Left ventricle myocardium superior (tissue), 1 donor: ENCODE measurements around the gene LAMC1. TPM values are rescaled to one million over a fixed set of nuclear protein-coding genes. Genes with fewer than 3 reads are reported as not detected.
A peak's percentile ranks its signal among the peaks of the same experiment; 100 is the strongest.

Experiments
- ATAC-seq: fragments of 200-7000 bp; cut with Tn5 transposase; one replicate; pipeline ENCODE4 v1.9.1; 2020; ENCODE audit warnings: mild to moderate bottlenecking, moderate library complexity
- DNase-seq: peaks from one replicate; pipeline ENCODE4 v3.0.0-alpha.2; 2020
- intact Hi-C: fragments of 100-400 bp; cut with micrococcal nuclease; formaldehyde crosslinking; loops from one replicate; pipeline ENCODE4 v1.11.0; 2022
- total RNA-seq: library from RNA; stranded (reverse); fragmentation: NEBNext Ultra II Directional; extraction: Animal tissue kit (Norgen Biotek cat#: 25700); gene quantifications from one replicate; pipeline ENCODE4 v1.2.1, GENCODE V29; 2021
- donor health status: DM: no; HTN: yes; CAD: no; lungs with severe emphysema.

The LAMC1 gene
- total RNA-seq, 1 donor from 2014 or later: 98.7 TPM

DNA sequence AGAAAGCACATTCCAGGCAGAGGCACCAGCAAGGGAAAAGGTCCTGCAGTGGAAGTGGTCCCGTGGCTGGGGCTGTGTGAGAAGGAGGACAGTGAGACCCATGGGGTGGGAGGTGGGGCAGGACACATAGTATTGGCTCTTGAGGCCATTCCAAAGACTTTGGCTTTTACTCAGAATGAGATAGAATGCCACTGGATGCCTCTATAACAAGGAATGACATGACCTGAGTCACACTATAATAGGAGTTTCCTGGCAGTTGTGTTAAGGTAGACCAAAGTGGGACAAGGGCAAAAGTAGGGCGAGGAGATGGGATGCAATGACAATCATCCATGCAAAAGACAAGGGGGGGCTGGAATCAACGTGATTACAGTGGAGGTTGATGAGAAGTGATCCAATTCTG, 138.2 kb downstream of the LAMC1 start:
- ATAC-seq: no peak
- no peak for DNase-seq
- intact Hi-C loops: no loop called here

DNA sequence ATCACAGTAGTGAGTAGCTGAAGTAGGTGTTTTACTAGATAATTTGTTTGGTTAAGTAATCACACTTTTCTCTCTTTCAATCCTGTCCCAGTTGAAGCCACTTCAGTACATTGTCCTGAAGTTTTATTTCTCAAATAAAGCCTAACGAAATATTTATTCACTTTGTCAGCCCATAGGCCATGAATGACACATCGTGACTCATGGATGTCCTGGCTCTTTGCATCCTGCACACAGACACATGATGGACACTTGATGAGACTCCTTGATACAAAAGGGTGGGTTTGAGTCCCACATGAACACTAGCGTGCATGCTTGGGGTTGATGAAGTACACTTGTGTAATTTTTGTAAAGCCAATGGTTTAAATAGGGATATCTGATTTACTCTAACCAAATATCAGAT, 140.1 kb downstream of the LAMC1 start:
- intact Hi-C loops: no loop called here
- ATAC-seq (no peak), DNase-seq (no peak)

DNA sequence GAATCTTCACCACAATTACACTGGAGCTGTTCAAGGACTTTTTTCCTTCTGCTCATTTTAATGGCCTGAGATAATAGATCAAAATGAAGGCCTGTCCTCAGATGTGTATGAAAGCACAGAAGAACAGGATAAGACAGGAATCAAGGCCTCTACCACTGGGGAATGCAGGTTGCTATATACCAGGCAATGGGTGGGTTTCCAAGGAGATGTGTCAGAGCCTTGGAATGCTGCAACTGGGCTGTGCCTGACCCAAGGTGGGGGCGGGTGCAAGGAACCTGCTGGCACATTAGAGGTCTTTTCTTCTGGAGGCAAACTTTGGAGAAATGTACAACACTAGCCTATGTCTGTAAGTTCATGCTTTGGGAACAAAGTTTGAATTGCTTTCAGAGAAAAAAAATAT, 141.1 kb downstream of the LAMC1 start:
- DNase-seq (no peak), ATAC-seq (no peak)
- intact Hi-C loops: no loop called here

DNA sequence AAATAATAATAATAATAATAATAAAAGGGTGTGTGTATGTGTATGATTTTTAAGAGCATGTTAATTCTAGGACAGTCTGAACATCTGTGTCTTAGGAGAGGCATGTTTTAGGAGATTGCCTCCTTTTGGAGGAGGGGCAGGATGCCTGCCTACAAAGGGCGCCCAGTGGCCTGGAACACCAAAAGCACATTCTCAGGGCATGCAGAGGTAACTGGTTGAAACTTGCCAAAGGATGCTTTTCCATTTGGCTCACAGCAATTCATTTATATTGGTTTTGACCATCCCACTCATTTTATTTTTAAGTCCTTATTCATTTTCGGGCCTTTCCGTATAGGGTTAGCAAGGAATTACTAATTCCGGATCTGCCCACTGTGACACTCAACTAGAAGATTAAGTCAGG, 141.7 kb downstream of the LAMC1 start:
- DNase-seq (no peak), ATAC-seq (no peak)
- intact Hi-C loops: no loop called here

DNA sequence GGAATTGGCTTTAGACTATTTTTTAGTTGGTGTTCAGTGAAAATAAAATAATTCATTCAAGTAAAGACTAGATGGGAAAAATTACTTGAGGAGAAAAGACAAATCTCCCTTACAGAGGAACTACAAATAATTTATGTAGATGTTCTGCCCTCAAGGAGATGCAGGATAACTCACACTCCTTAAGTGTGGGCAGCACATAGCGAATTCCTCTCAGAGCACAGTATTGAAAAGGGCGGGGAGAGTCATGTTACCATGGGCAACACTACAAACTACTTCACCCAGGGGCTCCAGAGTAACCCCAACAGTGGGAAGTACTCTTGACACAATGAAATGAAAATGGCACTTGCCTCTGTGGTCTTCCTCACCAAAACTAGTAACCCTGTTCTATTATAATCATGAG, 142.2 kb downstream of the LAMC1 start:
- no peak for ATAC-seq
- intact Hi-C loops: no loop called here
- no peak for DNase-seq

DNA sequence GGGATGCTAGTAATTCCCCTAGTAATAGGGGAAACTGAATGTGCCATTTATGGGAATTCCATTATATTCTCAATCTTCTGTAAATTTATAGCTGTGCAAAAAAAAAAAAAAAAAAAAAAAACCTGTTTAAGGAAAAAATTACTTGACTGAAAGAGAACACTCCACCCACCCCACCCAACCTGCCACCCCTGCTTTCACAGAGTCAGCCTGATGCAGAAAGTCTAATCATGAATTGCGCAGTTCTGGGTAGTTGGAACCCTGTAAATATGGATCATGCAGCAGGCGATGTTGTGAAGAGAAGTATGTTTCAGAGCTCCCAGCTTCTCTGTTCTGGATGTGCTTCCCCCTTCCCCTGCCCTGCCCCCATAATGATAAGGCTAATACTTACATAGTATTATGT, 143.2 kb downstream of the LAMC1 start:
- DNase-seq (no peak), ATAC-seq (no peak)
- intact Hi-C loops: no loop called here

DNA sequence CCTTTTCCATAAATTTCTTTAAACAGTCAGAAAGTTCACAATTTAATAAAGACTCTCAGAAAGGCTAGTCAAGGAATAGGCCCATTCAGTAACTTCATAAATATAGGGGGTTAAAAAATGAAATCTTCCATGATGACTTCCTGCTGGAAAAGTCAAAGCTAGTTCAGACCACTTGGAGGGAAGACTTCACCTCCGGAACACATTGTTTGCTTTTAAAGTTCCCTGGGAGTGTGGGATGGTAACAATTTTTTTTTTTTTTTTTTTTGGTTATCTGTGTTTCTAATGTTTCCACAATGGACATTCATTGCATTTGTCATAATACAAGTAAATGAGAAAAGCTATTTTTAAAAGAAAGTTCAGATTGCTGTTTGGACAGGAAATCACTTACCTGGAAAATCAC, 144.5 kb downstream of the LAMC1 start:
- DNase-seq: no peak
- ATAC-seq: no peak
- intact Hi-C loops: no loop called here

DNA sequence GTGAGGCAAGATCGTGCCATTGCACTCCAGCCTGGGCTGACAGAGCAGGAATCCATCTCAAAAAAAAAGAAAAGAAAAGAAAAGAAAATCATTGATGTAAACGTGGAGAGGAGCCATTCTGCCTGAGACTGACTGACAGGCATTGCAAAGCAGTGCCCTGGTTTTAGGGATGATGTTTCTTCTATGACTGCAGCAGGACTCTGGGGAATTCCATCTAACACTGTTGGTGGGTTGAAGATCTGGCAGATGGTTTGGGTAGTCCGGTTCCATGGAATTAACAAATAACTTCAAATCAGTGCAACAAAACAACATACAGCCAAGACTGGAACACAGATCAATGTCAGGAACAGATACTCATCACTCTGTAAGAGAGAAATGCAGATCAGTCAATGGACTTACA, 145.1 kb downstream of the LAMC1 start:
- ATAC-seq (no peak), DNase-seq (no peak)
- intact Hi-C loops: no loop called here

DNA sequence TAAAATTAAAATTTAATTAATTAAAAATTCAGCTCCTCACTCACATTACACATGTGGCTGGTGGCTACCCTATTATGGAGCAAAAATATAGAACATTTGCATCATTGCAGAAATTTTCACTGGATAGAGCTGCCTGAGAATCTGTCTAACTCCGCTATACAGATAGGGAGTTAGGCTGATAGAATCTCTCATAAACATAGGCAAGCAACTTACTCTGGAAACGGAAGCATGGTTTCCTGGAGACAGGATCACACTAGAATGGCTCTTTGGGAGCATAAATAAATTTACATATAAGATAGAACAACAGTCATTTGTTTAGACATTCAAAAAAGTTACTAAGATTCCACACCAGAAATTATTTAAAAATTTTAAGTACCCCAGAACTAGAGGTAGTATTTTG, 150.6 kb downstream of the LAMC1 start:
- DNase-seq: no peak
- no peak for ATAC-seq
- intact Hi-C loops: no loop called here

DNA sequence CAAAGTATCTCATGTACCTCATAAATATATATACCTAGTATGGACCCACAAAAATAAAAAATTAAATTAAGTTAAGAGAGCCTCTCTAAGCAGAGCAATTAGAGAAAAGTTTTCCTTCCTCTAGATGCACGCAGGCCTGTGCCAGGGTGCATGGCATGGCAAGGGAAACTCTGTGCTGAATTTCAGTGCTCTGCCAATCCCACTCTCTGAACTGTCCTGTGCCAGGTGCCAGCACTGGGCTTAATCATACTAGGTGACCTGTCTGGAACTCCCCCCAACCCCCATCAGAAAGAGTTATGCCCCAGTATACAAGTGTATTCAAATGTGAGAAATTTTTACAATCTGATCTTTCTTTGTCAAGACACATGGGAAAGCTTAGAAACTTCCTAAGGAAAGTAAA, 152.4 kb downstream of the LAMC1 start:
- intact Hi-C loops: no loop called here
- peak; percentile 54 for ATAC-seq
- DNase-seq: no peak

DNA sequence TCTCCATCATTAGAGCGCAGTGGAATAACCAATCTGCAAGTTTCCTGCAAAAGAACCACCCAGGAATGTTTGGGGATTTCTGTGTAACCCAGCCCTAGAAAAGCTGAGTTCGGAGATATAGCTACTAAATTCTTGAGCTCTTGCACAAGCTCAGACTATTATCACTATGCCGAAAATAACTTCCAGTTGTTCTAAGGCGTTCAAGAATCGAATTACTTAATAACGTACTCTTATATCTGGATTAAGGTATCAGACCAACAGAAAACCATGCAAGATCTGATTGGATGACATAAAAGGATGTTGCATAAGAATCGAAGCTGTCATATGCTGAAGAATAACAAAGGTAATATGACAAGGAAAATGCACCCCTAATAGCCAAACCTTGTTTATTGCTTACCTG, 155.3 kb downstream of the LAMC1 start:
- ATAC-seq: no peak
- DNase-seq: no peak
- intact Hi-C loops: no loop called here

DNA sequence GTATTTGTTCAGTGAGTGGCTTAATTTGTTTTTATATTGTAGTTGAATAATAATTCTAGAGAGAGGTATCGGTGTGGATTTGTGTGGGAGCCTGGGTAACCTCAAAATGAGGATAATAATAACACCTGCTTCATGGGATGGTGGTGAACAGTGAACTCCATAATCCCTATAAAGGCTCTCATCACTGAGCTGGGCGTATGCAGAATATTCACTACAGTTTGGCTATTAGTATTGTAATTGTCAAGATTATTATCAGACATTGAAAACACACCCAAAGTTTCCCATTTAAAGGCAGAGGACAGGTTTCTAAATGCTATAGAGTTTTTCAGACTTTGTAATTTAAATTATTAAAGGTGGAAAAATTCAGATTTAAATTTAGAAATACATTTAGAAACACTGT, 155.8 kb downstream of the LAMC1 start:
- intact Hi-C loops: no loop called here
- ATAC-seq (no peak), DNase-seq (no peak)

DNA sequence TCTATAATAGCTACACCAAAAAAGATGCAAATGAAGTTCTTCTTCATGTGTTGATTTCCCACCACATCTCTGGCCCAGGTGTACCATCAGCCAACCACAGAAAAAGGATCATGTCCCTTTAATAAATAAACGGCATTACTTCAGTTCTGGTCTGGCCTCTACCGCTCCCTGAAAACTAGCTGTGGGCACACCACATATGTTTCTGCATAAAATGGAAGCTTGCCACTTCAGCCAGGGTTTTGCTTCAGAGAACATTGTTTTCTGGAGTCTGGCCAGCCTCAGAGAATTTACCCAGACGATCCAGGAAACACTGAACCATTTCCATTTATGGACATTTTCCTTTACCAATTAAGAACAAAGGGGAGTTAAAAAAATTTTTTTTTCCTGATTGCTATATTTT, 157.0 kb downstream of the LAMC1 start:
- no peak for DNase-seq
- ATAC-seq: peak; percentile 83
- intact Hi-C loops: no loop called here

DNA sequence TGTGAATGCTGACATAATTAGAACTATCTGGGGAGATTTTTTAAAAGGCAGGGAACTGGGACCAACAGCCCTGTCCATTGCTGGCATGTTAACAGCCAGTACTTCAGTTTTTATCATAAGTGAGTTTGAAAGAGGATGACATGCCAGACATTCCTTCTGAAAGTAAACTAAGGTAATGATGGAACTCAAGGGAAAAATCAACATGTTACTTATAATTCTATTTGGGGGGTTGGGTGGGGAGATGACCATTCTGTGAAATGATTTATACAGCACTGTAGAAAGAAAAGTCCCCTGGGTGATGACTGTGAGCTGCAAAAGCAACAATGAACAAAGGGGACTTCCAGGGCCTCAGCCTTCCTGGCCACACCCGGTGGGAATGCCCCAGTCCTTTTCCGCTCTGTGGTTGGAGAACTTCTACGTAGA, 157.4 kb downstream of the LAMC1 start:
- peak; percentile 85 for ATAC-seq
- DNase-seq: peak; percentile 48
- intact Hi-C loops: no loop called here

DNA sequence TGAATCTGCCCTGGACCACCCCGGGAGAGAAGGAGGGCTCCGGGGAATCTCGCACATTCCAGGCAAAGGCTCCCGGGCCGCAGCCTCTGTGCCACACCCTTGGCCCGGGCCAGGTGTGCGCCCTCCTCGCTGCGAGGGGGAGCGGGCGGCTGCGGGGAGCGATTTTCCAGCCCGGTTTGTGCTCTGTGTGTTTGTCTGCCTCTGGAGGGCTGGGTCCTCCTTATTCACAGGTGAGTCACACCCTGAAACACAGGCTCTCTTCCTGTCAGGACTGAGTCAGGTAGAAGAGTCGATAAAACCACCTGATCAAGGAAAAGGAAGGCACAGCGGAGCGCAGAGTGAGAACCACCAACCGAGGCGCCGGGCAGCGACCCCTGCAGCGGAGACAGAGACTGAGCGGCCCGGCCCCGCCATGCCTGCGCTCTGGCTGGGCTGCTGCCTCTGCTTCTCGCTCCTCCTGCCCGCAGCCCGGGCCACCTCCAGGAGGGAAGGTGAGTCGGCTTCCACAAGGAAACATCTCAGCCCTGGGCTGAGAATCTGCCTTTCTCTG, 162.8 kb downstream of the LAMC1 start, which contains the start of gene LAMC2:
TSS of gene LAMC2 (plus strand) at position 324 of the 550 bp plus-strand sequence. CDS start at position 413, 89 bp downstream.
- intact Hi-C loops: no loop called here
- peak; percentile 75 for ATAC-seq
- DNase-seq: peak; percentile 37

DNA sequence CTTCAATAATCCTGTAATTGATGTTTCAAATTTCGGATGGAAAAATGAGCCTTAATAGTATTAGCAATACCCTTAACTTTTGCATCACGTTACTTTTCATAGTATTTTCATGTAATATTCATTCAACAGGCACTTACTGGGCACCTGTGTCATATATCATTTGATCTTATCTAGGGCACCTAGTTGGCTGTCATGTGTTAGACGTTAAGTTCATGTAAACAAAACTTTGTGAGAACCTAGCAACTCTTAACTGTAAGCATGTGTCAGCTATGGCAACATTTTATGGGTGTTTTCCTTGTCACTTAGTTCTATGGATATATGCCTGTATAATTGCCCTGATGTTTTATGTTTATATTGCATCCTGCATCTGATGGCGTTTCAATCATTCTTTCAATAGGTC, 163.6 kb downstream of the LAMC1 start:
- ATAC-seq: no peak
- no peak for DNase-seq
- intact Hi-C loops: no loop called here

DNA sequence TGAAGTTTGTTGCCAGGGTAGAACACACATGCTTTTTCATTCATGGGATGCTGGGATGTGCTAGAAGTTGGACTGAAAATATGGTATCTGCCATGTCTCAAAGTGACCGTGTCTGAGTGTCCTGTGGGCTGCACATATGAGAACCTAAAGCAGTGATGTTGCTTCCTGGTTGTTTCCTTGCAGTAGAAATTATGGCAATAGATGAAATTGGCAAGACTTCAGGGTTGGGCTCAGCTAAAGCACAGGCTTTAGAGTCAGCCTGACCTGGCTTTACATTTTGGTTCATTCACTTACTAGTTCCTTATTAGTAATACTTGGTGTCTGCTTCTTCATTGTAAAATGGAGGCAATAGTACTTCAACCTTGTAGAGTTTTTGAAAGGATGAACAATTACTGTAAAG, 165.0 kb downstream of the LAMC1 start:
- ATAC-seq: no peak

DNA sequence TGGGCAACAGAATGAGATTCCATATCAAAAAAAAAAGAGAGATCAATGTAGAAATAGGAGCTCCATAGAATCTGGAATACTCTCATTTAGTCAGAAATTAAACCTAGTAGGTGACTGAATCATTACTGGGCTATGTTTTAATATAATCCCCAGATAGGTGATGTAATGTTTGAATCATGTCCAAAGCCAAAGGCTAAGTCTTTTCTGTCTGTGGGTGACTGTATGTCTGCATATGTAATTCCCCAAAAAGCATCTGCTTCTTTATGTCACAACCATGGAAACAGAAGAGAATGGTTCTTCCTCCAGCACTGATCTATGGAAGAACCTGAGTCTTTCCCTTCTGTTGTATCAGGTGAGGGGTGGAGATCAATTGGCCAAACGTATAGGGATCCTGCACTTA, 168.6 kb downstream of the LAMC1 start:
- no peak for ATAC-seq
- DNase-seq: no peak
- intact Hi-C loops: no loop called here

More for the DNA sequence above, 165.0 kb downstream of the LAMC1 start:
- no peak for DNase-seq
- intact Hi-C loops: no loop called here

DNA sequence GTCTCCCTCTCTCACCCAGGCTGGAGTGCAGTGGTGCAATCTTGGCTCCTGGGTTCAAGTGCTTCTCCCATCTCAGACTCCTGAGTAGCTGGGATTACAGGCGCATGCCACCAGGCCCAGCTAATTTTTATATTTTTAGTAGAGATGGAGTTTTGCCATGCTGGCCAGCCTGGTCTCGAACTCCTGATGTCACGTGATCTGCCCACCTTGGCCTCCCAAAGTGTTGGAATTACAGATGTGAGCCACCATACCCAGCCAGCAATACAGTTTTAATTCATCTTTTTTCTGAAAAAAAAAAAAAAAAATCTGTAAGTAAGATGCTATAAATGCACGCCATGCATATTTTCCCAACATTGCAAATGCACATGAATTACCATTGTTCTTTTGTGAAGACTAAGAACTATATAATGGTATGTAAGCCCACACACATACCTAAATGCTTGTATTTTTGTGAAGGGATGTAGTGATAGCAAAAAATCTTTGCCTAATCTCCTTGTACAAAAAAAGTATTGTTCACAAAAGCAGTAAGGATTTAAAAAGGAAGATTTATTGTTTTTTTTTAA, 170.8 kb downstream of the LAMC1 start:
- DNase-seq: no peak
- ATAC-seq: no peak
- intact Hi-C loops: no loop called here

DNA sequence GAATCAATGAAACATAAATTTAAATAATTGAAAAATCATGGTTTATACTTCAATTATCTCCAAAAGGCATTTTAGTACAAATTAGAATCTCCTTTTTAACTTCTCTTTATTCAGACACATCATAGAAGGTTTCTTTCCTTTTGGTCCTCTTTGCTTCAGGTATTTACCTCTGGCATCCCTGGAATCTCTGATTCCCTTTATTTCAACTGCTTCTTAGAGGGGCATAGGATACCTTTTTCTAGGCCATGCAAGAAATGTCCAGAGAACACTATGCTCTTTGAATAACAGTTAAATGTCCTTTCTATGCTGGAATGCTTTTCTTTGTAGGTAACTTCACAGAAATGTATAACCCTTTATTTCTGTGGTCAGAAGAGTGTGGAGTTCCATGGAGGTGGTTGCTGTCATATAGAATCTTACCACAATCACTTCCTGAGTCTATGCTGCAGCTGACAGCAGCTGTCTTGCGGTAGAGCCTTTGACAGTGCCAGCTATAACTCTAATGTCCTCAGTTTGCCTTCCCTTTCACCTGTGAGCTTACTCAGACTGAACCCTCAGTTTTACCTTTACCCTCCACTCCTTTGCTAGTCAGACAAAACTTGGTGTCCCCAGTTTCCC, 171.4 kb downstream of the LAMC1 start:
- intact Hi-C loops: no loop called here
- ATAC-seq: no peak
- DNase-seq: no peak

DNA sequence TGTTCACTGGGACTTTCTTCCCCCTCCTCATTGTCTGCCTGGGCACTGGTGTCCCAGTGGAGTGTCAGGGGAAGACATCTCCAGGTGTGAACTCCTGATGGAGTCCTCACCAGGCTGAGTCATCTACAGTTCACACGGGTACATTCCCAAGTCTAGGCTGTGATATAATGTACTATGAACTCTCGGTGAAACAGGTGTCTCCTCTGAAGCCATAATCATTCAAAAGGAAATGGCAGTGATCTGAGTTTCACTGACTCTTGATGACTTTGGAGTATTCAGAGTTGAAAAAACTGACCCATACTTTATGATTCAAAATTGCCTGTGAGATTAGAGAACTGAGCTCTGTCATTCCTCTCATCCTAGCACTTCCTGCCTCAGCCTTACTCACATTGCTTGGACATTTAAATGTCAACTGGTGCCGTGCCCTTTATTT, 171.9 kb downstream of the LAMC1 start:
- ATAC-seq: no peak
- intact Hi-C loops: no loop called here

More for the DNA sequence above, 171.9 kb downstream of the LAMC1 start:
- DNase-seq: no peak
